Heart left ventricle (tissue), 16 donors: ENCODE results near the gene SEC63. TPM values are rescaled to one million over a fixed set of nuclear protein-coding genes. Genes with fewer than 3 reads are reported as not detected.

Source experiments
- ATAC-seq, 4 donors: fragments of 200-7000 bp; cut with Tn5 transposase; one replicate each; pipeline ENCODE4 v1.9.1; 2020 to 2022; ENCODE audit warnings: moderate library complexity in 4 of 4, mild to moderate bottlenecking in 3 of 4, moderate number of reproducible peaks in 1 of 4
- DNase-seq, 5 donors: peaks; one replicate each; pipeline ENCODE4 v3.0.0-alpha.2; 2020
- H3K27ac ChIP-seq, 12 donors: fragments of 200-600 bp; sonication (generic) in 4 of 12; one replicate each; pipeline versions ENCODE4 v1.5.0 to v1.8.0; 2016 to 2022; ENCODE audit warnings: mild to moderate bottlenecking in 2 of 12
- H3K27me3 ChIP-seq, 9 donors: fragments of 200-600 bp; sonication (generic) in 2 of 9; one replicate each; pipeline versions ENCODE4 v1.5.1 to v1.8.0; 2016 to 2022; ENCODE audit warnings: mild to moderate bottlenecking in 3 of 9
- H3K36me3 ChIP-seq, 9 donors: fragments of 200-600 bp; sonication (generic) in 2 of 9; one replicate each; pipeline versions ENCODE4 v1.5.0 to v1.8.0; 2018 to 2022; ENCODE audit warnings: mild to moderate bottlenecking in 2 of 9
- H3K4me1 ChIP-seq, 12 donors: fragments of 200-600 bp; sonication (generic) in 4 of 12; one replicate each; pipeline versions ENCODE4 v1.5.0 to v1.8.0; 2016 to 2022; ENCODE audit warnings: mild to moderate bottlenecking in 3 of 12
- H3K4me3 ChIP-seq, 12 donors: fragments of 200-600 bp; sonication (generic) in 4 of 12; one replicate each; pipeline versions ENCODE4 v1.5.0 to v1.8.0; 2017 to 2022; ENCODE audit warnings: mild to moderate bottlenecking in 9 of 12, moderate library complexity in 4 of 12
- H3K9me3 ChIP-seq, 12 donors: fragments of 200-600 bp; sonication (generic) in 4 of 12; one replicate each; pipeline versions ENCODE4 v1.5.0 to v1.8.0; 2016 to 2022; ENCODE audit warnings: mild to moderate bottlenecking in 1 of 12
- POLR2A ChIP-seq, 2 donors: fragments of 450-650 bp; IDR thresholded peaks; one replicate each; pipeline ENCODE4 v1.6.1; 2017; ENCODE audit warnings: antibody characterized with exemption in 2 of 2, mild to moderate bottlenecking in 2 of 2, moderate library complexity in 2 of 2
- WGBS, 4 donors: extraction: QIAGEN DNeasy Blood & Tissue Kit in 2 of 4; methylation state at CpG; one replicate each; pipeline versions ENCODE4 v1.1.5 to v1.1.7; 2013 to 2018; 5-methylcytosine and 5-hydroxymethylcytosine counted together
- intact Hi-C, 10 donors: fragments of 100-400 bp; cut with DNase I; formaldehyde crosslinking; loops; one replicate each; pipeline versions ENCODE4 v1.11.1 to v1.14.2; 2022
- long read RNA-seq, 3 donors: library from polyadenylated mRNA; unstranded; transcript quantifications; one replicate each; pipeline ENCODE4 v2.0.0, GENCODE V29; 2020 to 2021
- polyA plus RNA-seq, 2 donors: library from polyadenylated mRNA; stranded (reverse); fragments of 200-250 nt; gene quantifications; one replicate each; pipeline ENCODE4 v1.2.3, GENCODE V29; 2013
- total RNA-seq, 9 donors: library from RNA; depleted of rRNA in 2 of 9; stranded (reverse); fragments of >200 nt in 2 of 9; fragmentation: NEBNext Ultra II Directional in 3 of 9; extraction: Animal tissue kit (Norgen Biotek cat#: 25700) in 3 of 9; gene quantifications; one replicate each; pipeline versions ENCODE4 v1.1.0 to v1.2.4, GENCODE V29; 2016 to 2023
- TF ChIP-seq, protein P1 (sequence below), 12 donors: fragments of 200-600 bp; sonication (generic) in 4 of 12; IDR thresholded peaks; one replicate each; pipeline versions ENCODE4 v1.5.0 to v1.8.0; 2018 to 2022; ENCODE audit warnings: antibody characterized with exemption in 12 of 12, mild to moderate bottlenecking in 5 of 12
- donor health status: ischemic (EF 13 %, LVEDD 7.1; RV severe dilation, severe dysfunction).
- donor health status: healthy with polysubstance abuse.
- donor health status: DM: no; HTN: yes; CAD: no.
- donor health status: DM: no; HTN: no; CAD: no.
- donor health status: ischemic (EF 25% LVEDD 6.9; RV normal size, moderate dysfunction).
- donor health status: ischemic (EF 25% LVEDD 5.7; RV mildly dilated, moderate dysfunction).
- donor health status: healthy.
- donor health status: DM: yes; HTN: yes; CAD: no.
- donor health status: ischemic (EF 35%, LVEDD 5.7; RV mildly dilated, moderate dysfunction).
- donor health status: nonischemic (EF 11% LVEDD 7.7; RV severe dilation, severe dysfunction).
- donor health status: DM: yes; HTN: yes; CAD: no.
- donor health status: PGD.
- donor health status: ischemic (EF 29% LVEDD 5.4; RV normal size, mild dysfunction).
- donor health status: nonischemic (EF 23%, LVEDD 6.1; RV moderate dilation, normal function).

The SEC63 gene, protein sequence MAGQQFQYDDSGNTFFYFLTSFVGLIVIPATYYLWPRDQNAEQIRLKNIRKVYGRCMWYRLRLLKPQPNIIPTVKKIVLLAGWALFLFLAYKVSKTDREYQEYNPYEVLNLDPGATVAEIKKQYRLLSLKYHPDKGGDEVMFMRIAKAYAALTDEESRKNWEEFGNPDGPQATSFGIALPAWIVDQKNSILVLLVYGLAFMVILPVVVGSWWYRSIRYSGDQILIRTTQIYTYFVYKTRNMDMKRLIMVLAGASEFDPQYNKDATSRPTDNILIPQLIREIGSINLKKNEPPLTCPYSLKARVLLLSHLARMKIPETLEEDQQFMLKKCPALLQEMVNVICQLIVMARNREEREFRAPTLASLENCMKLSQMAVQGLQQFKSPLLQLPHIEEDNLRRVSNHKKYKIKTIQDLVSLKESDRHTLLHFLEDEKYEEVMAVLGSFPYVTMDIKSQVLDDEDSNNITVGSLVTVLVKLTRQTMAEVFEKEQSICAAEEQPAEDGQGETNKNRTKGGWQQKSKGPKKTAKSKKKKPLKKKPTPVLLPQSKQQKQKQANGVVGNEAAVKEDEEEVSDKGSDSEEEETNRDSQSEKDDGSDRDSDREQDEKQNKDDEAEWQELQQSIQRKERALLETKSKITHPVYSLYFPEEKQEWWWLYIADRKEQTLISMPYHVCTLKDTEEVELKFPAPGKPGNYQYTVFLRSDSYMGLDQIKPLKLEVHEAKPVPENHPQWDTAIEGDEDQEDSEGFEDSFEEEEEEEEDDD
- total RNA-seq = 10 to 100 TPM; 15.3 to 64.9 (median 56.0) TPM
- 10 to 100 TPM; 20.5 to 25.0 TPM for polyA plus RNA-seq
- long read RNA-seq, donor 1, full-length matches to known transcripts = 10 of 42 reads
- long read RNA-seq, donor 1, partial matches to known transcripts = 28 of 42 reads
- long read RNA-seq, donor 1, other reads (novel, unspliced or antisense) = 4 of 42 reads
- long read RNA-seq, donor 2, full-length matches to known transcripts = 15 of 100 reads
- long read RNA-seq, donor 2, partial matches to known transcripts = 74 of 100 reads
- long read RNA-seq, donor 2, other reads (novel, unspliced or antisense) = 11 of 100 reads
- long read RNA-seq, donor 3, full-length matches to known transcripts = 14 of 44 reads
- long read RNA-seq, donor 3, partial matches to known transcripts = 23 of 44 reads
- long read RNA-seq, donor 3, other reads (novel, unspliced or antisense) = 7 of 44 reads

DNA sequence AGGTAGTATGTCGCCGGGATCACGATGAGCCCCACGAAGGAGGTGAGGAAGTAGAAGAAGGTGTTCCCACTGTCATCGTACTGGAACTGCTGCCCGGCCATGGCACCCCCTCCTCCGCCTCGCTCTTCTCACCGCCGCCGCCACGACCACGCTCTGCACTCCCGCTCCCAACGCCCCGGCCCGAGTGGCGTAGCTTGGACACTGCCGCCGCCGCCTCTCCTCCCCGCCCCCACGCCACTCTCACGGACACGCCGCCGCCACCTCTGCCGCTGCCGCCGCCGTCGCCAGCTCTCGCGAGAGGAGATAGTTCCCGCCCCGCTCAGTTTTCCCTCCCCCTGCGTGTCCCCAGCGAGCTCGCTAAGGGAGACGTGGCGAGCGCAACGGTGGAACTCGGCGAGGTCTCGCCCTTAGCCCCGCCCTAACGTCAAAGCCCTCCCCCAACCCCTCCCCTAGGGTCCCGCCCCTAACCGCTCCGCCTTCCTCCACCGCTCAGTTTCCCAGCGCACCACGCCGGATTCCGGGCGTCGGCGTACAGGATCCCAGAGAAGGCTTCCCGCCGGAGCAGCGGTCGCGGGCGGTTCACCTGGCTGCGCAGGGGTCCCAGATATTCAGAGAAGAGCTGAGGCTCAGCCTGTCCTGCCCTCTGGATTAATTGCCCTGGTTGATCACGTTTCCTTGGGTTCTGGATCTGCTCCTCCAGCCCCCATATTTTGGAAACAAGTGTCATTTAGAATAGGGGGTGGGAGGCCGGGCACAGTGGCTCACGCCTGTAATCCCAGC is at the start of gene SEC63:
Gene SEC63, minus strand, starts transcription at position 300 of the 780 bp plus-strand sequence. Its CDS starts 199 bp downstream, at position 101.
- Histone ChIP-seq H3K4me1 (peaks cover 0 to 31% (median 23%) of the 10 kb centered on the region in 12 donors), H3K27ac (peak within 1 kb of the TSS; percentile 30 to 95 (median 90)), H3K4me3 (peak within 1 kb of the TSS; percentile 69 to 99 (median 84)), H3K36me3 (peaks cover 0 to 8% (median 0%) of the 10 kb centered on the region in 9 donors), H3K9me3 (no peaks in the 10 kb centered on the region), H3K27me3 (no peaks in the 10 kb centered on the region)
- 0 to 1% (median 1%) methylated on average over 38 to 69 of the region's 69 CpGs for WGBS, 4 donors
- TF ChIP-seq POLR2A (IDR thresholded peaks at IDR 0.05) = peak; percentile 69 to 85
- TF ChIP-seq, protein P1, sequence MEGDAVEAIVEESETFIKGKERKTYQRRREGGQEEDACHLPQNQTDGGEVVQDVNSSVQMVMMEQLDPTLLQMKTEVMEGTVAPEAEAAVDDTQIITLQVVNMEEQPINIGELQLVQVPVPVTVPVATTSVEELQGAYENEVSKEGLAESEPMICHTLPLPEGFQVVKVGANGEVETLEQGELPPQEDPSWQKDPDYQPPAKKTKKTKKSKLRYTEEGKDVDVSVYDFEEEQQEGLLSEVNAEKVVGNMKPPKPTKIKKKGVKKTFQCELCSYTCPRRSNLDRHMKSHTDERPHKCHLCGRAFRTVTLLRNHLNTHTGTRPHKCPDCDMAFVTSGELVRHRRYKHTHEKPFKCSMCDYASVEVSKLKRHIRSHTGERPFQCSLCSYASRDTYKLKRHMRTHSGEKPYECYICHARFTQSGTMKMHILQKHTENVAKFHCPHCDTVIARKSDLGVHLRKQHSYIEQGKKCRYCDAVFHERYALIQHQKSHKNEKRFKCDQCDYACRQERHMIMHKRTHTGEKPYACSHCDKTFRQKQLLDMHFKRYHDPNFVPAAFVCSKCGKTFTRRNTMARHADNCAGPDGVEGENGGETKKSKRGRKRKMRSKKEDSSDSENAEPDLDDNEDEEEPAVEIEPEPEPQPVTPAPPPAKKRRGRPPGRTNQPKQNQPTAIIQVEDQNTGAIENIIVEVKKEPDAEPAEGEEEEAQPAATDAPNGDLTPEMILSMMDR (IDR thresholded peaks at IDR 0.05) = no peak
- ATAC-seq = peak; percentile 99 to 100 (median 99)
- DNase-seq = peak; percentile 98 to 99 (median 98)
- intact Hi-C loops = loop anchor here in 2 of 10 donors (5.0 to 10.0 kb wide), 2 partner anchors 117 to 304 kb away; partner anchors contain the start of genes OSTM1 (in 1 of the 2) and SNX3 (in 1 of the 2)

DNA sequence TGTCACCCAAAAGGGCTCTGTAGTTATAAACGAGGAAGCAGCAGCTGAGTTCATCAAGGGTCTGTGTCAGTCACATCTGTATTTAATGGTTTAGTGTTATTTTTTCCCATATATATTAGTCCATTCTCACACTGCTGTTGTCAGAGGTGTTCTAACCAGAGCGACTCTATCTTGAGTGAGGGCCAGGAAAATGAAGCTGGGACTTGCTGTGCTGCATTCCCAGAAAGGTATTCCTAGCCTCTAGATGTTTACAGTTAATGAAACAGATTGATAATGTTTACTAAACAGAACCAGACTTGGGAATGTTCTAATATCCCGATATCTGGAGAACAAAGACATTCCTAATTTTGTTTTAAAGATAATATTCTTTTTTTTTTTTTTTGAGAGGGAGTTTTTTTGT is 48.0 kb upstream of the SEC63 start:
- TF ChIP-seq POLR2A (IDR thresholded peaks at IDR 0.05) = no peak
- TF ChIP-seq, protein P1 (IDR thresholded peaks at IDR 0.05) = no peak
- no peaks in the 10 kb centered on the region for H3K36me3 ChIP-seq
- DNase-seq = no peak
- peaks cover 0 to 4% (median 0%) of the 10 kb centered on the region in 12 donors for H3K4me1 ChIP-seq
- no peak for ATAC-seq
- no peak overlapping the region for H3K4me3 ChIP-seq
- no peak overlapping the region for H3K27ac ChIP-seq
- H3K27me3 ChIP-seq = no peaks in the 10 kb centered on the region
- WGBS, 4 donors = 80 to 85% (median 83%) methylated on average over 3 of the region's 3 CpGs
- intact Hi-C loops = no loop called here
- peaks cover 0 to 22% (median 5%) of the 10 kb centered on the region in 12 donors for H3K9me3 ChIP-seq

DNA sequence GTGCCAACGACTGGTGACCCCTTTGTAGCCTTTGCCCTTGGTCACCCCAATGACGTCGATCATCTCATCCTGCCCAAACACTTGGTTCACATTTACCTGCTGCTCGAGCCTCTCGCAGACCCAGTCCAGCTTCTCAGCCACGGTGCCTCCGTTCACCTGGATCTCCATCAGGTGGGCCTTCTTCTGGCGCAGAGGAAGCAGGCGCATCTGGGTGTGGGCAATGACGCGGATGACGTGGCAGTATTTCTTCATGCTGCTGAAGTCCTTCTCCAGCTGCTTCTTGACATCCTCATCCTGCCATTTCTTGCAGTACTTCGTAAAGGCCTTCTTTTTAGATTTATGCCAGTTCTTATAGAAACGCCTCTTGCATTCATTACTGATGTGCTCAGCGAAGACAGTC is 46.9 kb upstream of the SEC63 start:
- no peak for DNase-seq
- Histone ChIP-seq H3K27me3 (no peaks in the 10 kb centered on the region), H3K4me1 (peaks cover 0 to 4% (median 0%) of the 10 kb centered on the region in 12 donors), H3K9me3 (peaks cover 0 to 18% (median 5%) of the 10 kb centered on the region in 12 donors), H3K36me3 (no peaks in the 10 kb centered on the region), H3K4me3 (no peak overlapping the region), H3K27ac (no peak overlapping the region)
- intact Hi-C loops = no loop called here
- TF ChIP-seq, protein P1 (IDR thresholded peaks at IDR 0.05) = no peak
- ATAC-seq = no peak
- WGBS, 4 donors = 93 to 96% (median 94%) methylated on average over 15 of the region's 15 CpGs
